Keratinocyte (primary cell): ENCODE measurements around the gene CDC14A. TPM values are rescaled to one million over a fixed set of nuclear protein-coding genes. Genes with fewer than 3 reads are reported as not detected.

Experiments used
- DNase-seq: peaks from one replicate; pipeline ENCODE4 v3.0.0-alpha.2; 2011; ENCODE audit warnings: low read depth, missing footprints, low spot score
- FAIRE-seq: peaks from 2 replicates; lab custom pipeline; 2011; peaks lifted over from hg19 to GRCh38; lab: Jason Lieb, UNC
- H2AFZ ChIP-seq: 2 replicates; pipeline ENCODE4 v1.6.0; 2012; ENCODE audit warnings: low read length, control low read depth, inconsistent platforms; ENCODE audit not compliant: control insufficient read depth
- H3K27ac ChIP-seq: 2 replicates; pipeline ENCODE4 v1.5.1; 2011; ENCODE audit warnings: low read length; ENCODE audit not compliant: control insufficient read depth, insufficient read depth
- H3K27me3 ChIP-seq: 3 replicates; pipeline ENCODE4 v1.6.0; 2011; ENCODE audit warnings: low read length; ENCODE audit not compliant: control insufficient read depth, insufficient read depth; ENCODE audit errors: extremely low read depth
- H3K36me3 ChIP-seq, 2 experiments: 2 replicates in 1 of 2; 3 replicates in 1 of 2; pipeline ENCODE4 v1.5.1; 2011; ENCODE audit warnings: low read length in 2 of 2, mild to moderate bottlenecking in 1 of 2; ENCODE audit not compliant: control insufficient read depth in 2 of 2, insufficient read depth in 2 of 2; ENCODE audit errors: extremely low read depth in 1 of 2
- H3K4me1 ChIP-seq: 3 replicates; pipeline ENCODE4 v1.5.1; 2011; ENCODE audit warnings: low read length; ENCODE audit not compliant: control insufficient read depth, insufficient read depth; ENCODE audit errors: extremely low read depth
- H3K4me2 ChIP-seq: 3 replicates; pipeline ENCODE4 v1.6.0; 2011; ENCODE audit warnings: low read depth, low read length; ENCODE audit not compliant: control insufficient read depth, insufficient read depth; ENCODE audit errors: extremely low read depth
- H3K4me3 ChIP-seq, 3 experiments: fragments of 200-600 bp in 1 of 3; sonication (generic) in 1 of 3; 2 replicates in 2 of 3; 3 replicates in 1 of 3; pipeline ENCODE4 v1.5.1; 2011 to 2016; ENCODE audit warnings: low read length in 3 of 3, mild to moderate bottlenecking in 3 of 3, control low read depth in 2 of 3, inconsistent platforms in 1 of 3, low read depth in 1 of 3, mixed read lengths in 1 of 3, mixed run types in 1 of 3, moderate library complexity in 1 of 3; ENCODE audit not compliant: control insufficient read depth in 2 of 3, insufficient read depth in 2 of 3; ENCODE audit errors: extremely low read depth in 1 of 3
- H3K79me2 ChIP-seq: 2 replicates; pipeline ENCODE4 v1.6.0; 2012; ENCODE audit warnings: low read length; ENCODE audit not compliant: control insufficient read depth, insufficient read depth
- H3K9ac ChIP-seq: 3 replicates; pipeline ENCODE4 v1.6.0; 2011; ENCODE audit warnings: low read length; ENCODE audit not compliant: control insufficient read depth, insufficient read depth; ENCODE audit errors: extremely low read depth
- H3K9me1 ChIP-seq: 3 replicates; pipeline ENCODE4 v1.6.0; 2011; ENCODE audit warnings: low read length; ENCODE audit not compliant: control insufficient read depth, insufficient read depth; ENCODE audit errors: extremely low read depth
- H3K9me3 ChIP-seq: 2 replicates; pipeline ENCODE4 v1.5.1; 2012; ENCODE audit warnings: low read depth, low read length; ENCODE audit not compliant: control insufficient read depth
- H4K20me1 ChIP-seq: 3 replicates; pipeline ENCODE4 v1.6.0; 2011; ENCODE audit warnings: low read length; ENCODE audit not compliant: control insufficient read depth, insufficient read depth; ENCODE audit errors: extremely low read depth
- EZH2 ChIP-seq: IDR thresholded peaks from one replicate; pipeline ENCODE4 v1.6.1; 2012; ENCODE audit warnings: inconsistent platforms, mild to moderate bottlenecking, low read length, moderate library complexity
- dilution Hi-C: fragments of 300-500 bp; cut with MboI; formaldehyde crosslinking; loops from one replicate; pipeline ENCODE4 v1.7.0; 2020; ENCODE audit warnings: low sequenced_read_pairs; ENCODE audit not compliant: extremely low pct_ligation_motif_present
- polyA plus RNA-seq, 5 experiments: library from polyadenylated mRNA; depleted of rRNA in 3 of 5; stranded (reverse) in 3 of 5; stranded (forward) in 1 of 5; unstranded in 1 of 5; fragments of >200 nt; gene quantifications; 1 replicate in 1 of 5; 2 replicates in 3 of 5; 3 replicates in 1 of 5; pipeline versions ENCODE4 v1.2.1 to v1.2.3, GENCODE V29; 2011 to 2012; ENCODE audit warnings: missing spikeins in 2 of 5, low read depth in 1 of 5, low replicate concordance in 1 of 5
- TF ChIP-seq, protein P1 (sequence below), 3 experiments: IDR thresholded peaks in 1 of 3; conservative IDR thresholded peaks in 1 of 3; optimal IDR thresholded peaks in 1 of 3; 2 replicates in 2 of 3; 3 replicates in 1 of 3; pipeline versions ENCODE3 to v1.5.1; 2011; ENCODE audit warnings: low read length in 3 of 3, mild to moderate bottlenecking in 3 of 3, moderate library complexity in 2 of 3, control low read depth in 1 of 3, inconsistent platforms in 1 of 3; ENCODE audit not compliant: insufficient read depth in 2 of 3; ENCODE audit errors: extremely low read depth in 1 of 3

CDC14A gene
- polyA plus RNA-seq, 1 donor (not counting 4 experiments of a cell fraction or from before 2014, with no cell fraction given) = 2.2 TPM

DNA sequence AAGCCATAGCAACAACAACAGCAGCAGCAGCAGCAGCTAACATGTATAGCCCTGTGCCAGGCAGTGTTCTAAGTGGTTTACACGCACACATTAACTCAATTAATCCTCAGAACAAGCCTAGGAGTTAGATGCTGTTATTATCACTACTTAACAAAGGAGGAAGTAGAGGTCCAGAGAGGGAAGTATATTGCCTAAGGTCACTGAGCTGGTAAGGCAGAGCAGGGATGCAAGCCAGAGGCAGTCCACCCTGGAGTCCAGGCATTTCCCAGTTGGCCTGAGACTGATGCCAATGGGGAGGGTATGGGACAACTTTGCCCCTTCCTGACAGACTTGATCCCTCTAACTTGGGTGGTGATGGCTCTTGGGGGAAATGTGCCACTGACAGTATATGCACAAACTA, 6.8 kb downstream of the CDC14A start:
- dilution Hi-C loops = no loop called here
- Histone ChIP-seq H3K9me3 (no peaks in the 10 kb centered on the region), H3K9me1 (no peaks in the 10 kb centered on the region), H3K79me2 (peaks cover 4% of the 10 kb centered on the region), H3K36me3 (no peaks in the 10 kb centered on the region), H3K4me1 (peaks cover 7% of the 10 kb centered on the region), H2AFZ (no peak overlapping the region), H4K20me1 (no peaks in the 10 kb centered on the region), H3K4me2 (no peak overlapping the region), H3K27me3 (no peaks in the 10 kb centered on the region), H3K27ac (no peak overlapping the region), H3K9ac (no peak overlapping the region), H3K4me3 (no peak overlapping the region)
- TF ChIP-seq, protein P1, sequence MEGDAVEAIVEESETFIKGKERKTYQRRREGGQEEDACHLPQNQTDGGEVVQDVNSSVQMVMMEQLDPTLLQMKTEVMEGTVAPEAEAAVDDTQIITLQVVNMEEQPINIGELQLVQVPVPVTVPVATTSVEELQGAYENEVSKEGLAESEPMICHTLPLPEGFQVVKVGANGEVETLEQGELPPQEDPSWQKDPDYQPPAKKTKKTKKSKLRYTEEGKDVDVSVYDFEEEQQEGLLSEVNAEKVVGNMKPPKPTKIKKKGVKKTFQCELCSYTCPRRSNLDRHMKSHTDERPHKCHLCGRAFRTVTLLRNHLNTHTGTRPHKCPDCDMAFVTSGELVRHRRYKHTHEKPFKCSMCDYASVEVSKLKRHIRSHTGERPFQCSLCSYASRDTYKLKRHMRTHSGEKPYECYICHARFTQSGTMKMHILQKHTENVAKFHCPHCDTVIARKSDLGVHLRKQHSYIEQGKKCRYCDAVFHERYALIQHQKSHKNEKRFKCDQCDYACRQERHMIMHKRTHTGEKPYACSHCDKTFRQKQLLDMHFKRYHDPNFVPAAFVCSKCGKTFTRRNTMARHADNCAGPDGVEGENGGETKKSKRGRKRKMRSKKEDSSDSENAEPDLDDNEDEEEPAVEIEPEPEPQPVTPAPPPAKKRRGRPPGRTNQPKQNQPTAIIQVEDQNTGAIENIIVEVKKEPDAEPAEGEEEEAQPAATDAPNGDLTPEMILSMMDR (optimal IDR thresholded peaks at IDR 0.05 in 1 of 3, IDR thresholded peaks at IDR 0.05 in 1 of 3, conservative IDR thresholded peaks at IDR 0.05 in 1 of 3; ENCODE audit: extremely low read depth in 1 of 3, insufficient read depth in 2 of 3, low read length in 3 of 3) = no peak
- no peak for TF ChIP-seq EZH2
- no peak for DNase-seq
- FAIRE-seq = no peak

DNA sequence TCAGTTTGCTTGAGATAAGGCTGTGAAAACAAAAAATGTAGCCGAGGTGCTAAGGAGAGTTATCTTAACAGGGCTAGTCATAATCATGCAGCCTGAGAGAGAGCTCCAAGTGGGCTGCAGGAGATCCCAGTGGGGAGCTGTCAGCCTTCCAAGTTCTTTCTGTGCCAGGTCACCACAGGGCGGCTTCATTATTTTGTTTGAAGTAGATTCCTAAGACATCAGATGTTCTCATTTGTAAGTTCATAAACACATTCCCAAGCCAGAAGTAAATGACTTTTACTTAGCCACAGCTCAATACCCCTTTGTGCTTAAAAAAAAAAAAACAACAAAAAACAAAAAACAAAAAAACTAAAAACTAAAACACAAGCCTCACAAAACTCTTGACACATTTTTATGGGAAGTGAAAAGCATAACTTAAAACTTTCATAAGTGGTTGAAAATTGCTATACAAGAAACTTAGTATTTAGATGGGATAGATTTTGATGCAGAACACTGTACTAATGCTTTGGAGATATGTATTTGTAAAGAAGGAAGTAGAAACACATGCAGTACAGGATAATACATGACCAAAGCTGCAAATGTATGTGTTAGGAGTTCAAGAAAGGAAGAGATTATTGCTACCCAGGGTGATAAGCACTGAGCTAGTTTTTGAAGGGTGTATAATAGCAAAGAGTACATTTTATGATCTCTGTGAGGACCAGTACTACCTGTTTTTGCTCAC, 8.6 kb downstream of the CDC14A start:
- Histone ChIP-seq H3K9ac (no peak overlapping the region), H3K4me3 (no peak overlapping the region), H2AFZ (no peak overlapping the region), H3K36me3 (no peaks in the 10 kb centered on the region), H4K20me1 (no peaks in the 10 kb centered on the region), H3K79me2 (peaks cover under 1% of the 10 kb centered on the region), H3K9me3 (no peaks in the 10 kb centered on the region), H3K4me1 (no peaks in the 10 kb centered on the region), H3K27me3 (no peaks in the 10 kb centered on the region), H3K9me1 (no peaks in the 10 kb centered on the region), H3K4me2 (no peak overlapping the region), H3K27ac (no peak overlapping the region)
- dilution Hi-C loops = no loop called here
- no peak for FAIRE-seq
- TF ChIP-seq, protein P1 (optimal IDR thresholded peaks at IDR 0.05 in 1 of 3, IDR thresholded peaks at IDR 0.05 in 1 of 3, conservative IDR thresholded peaks at IDR 0.05 in 1 of 3; ENCODE audit: extremely low read depth in 1 of 3, insufficient read depth in 2 of 3, low read length in 3 of 3) = no peak
- no peak for TF ChIP-seq EZH2
- no peak for DNase-seq
